Gastrocnemius medialis (tissue), 4 donors: ENCODE measurements around the gene PRG3.

ENCODE experiments used
- POLR2A ChIP-seq, 2 donors: fragments of 450-650 bp; IDR thresholded peaks; one replicate each; pipeline ENCODE4 v1.6.1; 2017; ENCODE audit warnings: antibody characterized with exemption in 2 of 2, mild to moderate bottlenecking in 2 of 2, moderate library complexity in 2 of 2
- TF ChIP-seq, protein P1 (sequence below), 5 experiments: fragments of 450-650 bp in 3 of 5; fragments of 200-600 bp in 2 of 5; sonication (generic) in 2 of 5; IDR thresholded peaks in 4 of 5; conservative IDR thresholded peaks in 1 of 5; 1 replicate in 4 of 5; 2 replicates in 1 of 5; pipeline ENCODE4 v1.5.1; 2016 to 2019; ENCODE audit warnings: antibody characterized with exemption in 5 of 5, mild to moderate bottlenecking in 3 of 5, moderate library complexity in 3 of 5

DNA sequence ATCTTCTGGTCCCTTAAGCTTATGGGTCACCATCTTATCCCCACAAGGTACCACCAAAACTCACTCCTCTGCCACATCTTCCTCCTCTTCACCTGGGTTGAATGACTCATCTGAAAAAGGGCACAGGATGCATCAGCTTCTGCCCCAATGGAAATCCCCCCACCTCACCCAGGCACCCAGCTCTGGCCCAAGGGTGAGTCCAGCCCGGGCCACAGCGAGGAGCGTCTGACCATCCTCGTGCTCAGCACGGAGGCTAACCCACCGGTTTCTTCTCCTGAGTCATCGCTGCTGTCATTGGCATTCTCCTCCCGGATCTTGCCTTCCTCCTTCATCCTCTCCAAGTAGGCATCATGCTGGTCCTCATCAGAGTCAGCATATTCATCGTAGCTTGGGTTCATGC, 50.9 kb downstream of the PRG3 start:
- TF ChIP-seq POLR2A (IDR thresholded peaks at IDR 0.05) = no peak
- TF ChIP-seq, protein P1, sequence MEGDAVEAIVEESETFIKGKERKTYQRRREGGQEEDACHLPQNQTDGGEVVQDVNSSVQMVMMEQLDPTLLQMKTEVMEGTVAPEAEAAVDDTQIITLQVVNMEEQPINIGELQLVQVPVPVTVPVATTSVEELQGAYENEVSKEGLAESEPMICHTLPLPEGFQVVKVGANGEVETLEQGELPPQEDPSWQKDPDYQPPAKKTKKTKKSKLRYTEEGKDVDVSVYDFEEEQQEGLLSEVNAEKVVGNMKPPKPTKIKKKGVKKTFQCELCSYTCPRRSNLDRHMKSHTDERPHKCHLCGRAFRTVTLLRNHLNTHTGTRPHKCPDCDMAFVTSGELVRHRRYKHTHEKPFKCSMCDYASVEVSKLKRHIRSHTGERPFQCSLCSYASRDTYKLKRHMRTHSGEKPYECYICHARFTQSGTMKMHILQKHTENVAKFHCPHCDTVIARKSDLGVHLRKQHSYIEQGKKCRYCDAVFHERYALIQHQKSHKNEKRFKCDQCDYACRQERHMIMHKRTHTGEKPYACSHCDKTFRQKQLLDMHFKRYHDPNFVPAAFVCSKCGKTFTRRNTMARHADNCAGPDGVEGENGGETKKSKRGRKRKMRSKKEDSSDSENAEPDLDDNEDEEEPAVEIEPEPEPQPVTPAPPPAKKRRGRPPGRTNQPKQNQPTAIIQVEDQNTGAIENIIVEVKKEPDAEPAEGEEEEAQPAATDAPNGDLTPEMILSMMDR (IDR thresholded peaks at IDR 0.05 in 4 of 5, conservative IDR thresholded peaks at IDR 0.05 in 1 of 5) = no peak
